A549 treated with dexamethasone at 1 μM for 4 hours (cell line): Measurements from ENCODE around the gene SRD5A2. TPM values are rescaled to one million over a fixed set of nuclear protein-coding genes. Genes with fewer than 3 reads are reported as not detected.

ENCODE experiments used
- total RNA-seq: library from RNA; stranded (reverse); fragments of 200-300 nt; extraction: Qiagen RNA extraction; gene quantifications from 5 replicates; pipeline ENCODE4 v1.2.3, GENCODE V29; 2022

The SRD5A2 gene
- total RNA-seq, result 0.02 to 0.05 TPM (median 0.02 TPM) in 5 replicates

GRCh38 chr2:31580321-31581117 is at the start of gene SRD5A2:
Gene SRD5A2 (minus strand): TSS chr2:31580938. CDS start chr2:31580900, 38 bp downstream.

Other genes with a start within 250 kb of the SRD5A2 start
- 0.83 to 1.6 TPM (median 1.1 TPM) in 5 replicates for gene XDH, start 166.2 kb downstream of the SRD5A2 start, total RNA-seq